Mucosa of rectum (tissue), 2 donors: ENCODE results near the gene DNAJB5.

Experiments
- H3K27ac ChIP-seq, 2 donors: one replicate each; pipeline ENCODE4 v1.7.0; 2013; ENCODE audit warnings: inconsistent platforms in 2 of 2, low read depth in 2 of 2, low read length in 2 of 2
- H3K27me3 ChIP-seq, 2 donors: one replicate each; pipeline ENCODE4 v1.7.0; 2013; ENCODE audit warnings: low read length in 2 of 2; ENCODE audit not compliant: control insufficient read depth in 2 of 2, insufficient read depth in 2 of 2
- H3K36me3 ChIP-seq, 2 donors: one replicate each; pipeline ENCODE4 v1.7.0; 2013; ENCODE audit warnings: low read length in 2 of 2; ENCODE audit not compliant: control insufficient read depth in 2 of 2, insufficient read depth in 2 of 2
- H3K4me1 ChIP-seq, 2 donors: one replicate each; pipeline ENCODE4 v1.7.0; 2013; ENCODE audit warnings: low read length in 2 of 2, mild to moderate bottlenecking in 1 of 2; ENCODE audit not compliant: control insufficient read depth in 2 of 2, insufficient read depth in 2 of 2
- H3K4me3 ChIP-seq, 2 donors: one replicate each; pipeline ENCODE4 v1.7.0; 2013; ENCODE audit warnings: low read length in 2 of 2
- H3K9ac ChIP-seq, 2 donors: one replicate each; pipeline ENCODE4 v1.7.0; 2013; ENCODE audit warnings: low read length in 2 of 2, low read depth in 1 of 2, mild to moderate bottlenecking in 1 of 2
- H3K9me3 ChIP-seq, 2 donors: one replicate each; pipeline ENCODE4 v1.7.0; 2013; ENCODE audit warnings: low read length in 2 of 2; ENCODE audit not compliant: control insufficient read depth in 2 of 2
- donor health status: healthy.
- donor health status: Normal muscosa, but diverticular disease.

DNAJB5 gene

DNA sequence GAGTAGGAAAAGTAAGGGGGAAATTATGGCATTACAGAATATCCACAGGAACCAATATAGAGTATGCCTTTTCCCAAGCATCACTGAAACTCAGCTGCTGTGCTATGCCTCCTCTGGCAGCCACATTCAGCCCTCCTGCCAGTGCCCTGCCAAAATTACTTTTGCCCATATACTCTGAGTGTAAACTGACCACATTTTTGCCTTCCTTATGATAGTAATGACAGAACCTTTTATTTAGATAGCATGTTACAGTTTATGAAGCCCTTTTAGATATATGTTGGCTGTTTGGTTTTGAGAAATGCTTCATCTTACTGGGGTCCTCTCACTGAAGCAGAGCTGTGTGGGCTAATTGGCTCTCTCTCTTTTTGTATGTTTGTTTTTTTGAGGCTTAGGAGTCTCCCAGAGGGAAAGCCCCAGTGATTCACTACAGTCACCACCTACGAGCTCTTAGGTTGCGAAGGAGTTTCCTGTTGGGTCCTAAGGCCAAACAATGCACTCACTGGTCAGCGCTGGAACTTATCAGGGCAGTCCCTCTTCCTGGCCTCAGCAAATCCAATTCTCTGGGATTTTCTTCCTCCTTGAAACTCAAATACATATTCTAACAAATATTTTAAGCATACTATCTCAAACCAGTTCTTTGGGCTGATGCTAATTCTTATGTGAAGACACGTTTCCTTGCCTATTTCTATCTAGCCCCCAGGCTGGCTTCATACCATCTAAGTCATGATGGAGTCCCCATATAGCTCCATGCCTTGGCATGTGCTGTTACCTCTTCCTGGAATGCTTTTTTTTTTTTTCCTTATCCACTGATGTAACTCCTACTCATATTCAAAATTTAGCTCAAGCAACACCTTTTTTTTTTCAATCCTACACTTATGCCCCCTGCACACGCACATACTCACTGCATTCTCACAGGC, 27.7 kb upstream of the DNAJB5 start:
- Histone ChIP-seq H3K36me3 (no peaks in the 10 kb centered on the region), H3K27me3 (peaks cover 21% of the 10 kb centered on the region in 2 donors), H3K27ac (no peak overlapping the region), H3K4me3 (no peak overlapping the region), H3K4me1 (no peaks in the 10 kb centered on the region), H3K9me3 (no peaks in the 10 kb centered on the region), H3K9ac (no peak overlapping the region)

GRCh38 chr9:34962546-34962945, 27.0 kb upstream of the DNAJB5 start:
- Histone ChIP-seq H3K27me3 (peaks cover 15 to 16% of the 10 kb centered on the region in 2 donors), H3K4me3 (no peak overlapping the region), H3K9me3 (no peaks in the 10 kb centered on the region), H3K36me3 (no peaks in the 10 kb centered on the region), H3K4me1 (no peaks in the 10 kb centered on the region), H3K27ac (no peak overlapping the region), H3K9ac (no peak overlapping the region)

GRCh38 chr9:34963552-34963951, 26.0 kb upstream of the DNAJB5 start:
- H3K4me3 ChIP-seq, result no peak overlapping the region
- no peak overlapping the region for H3K27ac ChIP-seq
- H3K27me3 ChIP-seq, result peaks cover 11 to 15% of the 10 kb centered on the region in 2 donors
- H3K4me1 ChIP-seq, result no peaks in the 10 kb centered on the region
- H3K9ac ChIP-seq, result no peak overlapping the region
- H3K9me3 ChIP-seq, result no peaks in the 10 kb centered on the region
- no peaks in the 10 kb centered on the region for H3K36me3 ChIP-seq

- Histone ChIP-seq H3K27me3 (peaks cover 3 to 9% of the 10 kb centered on the region in 2 donors), H3K9me3 (no peaks in the 10 kb centered on the region), H3K4me3 (no peak overlapping the region), H3K4me1 (no peaks in the 10 kb centered on the region), H3K9ac (no peak overlapping the region), H3K27ac (no peak overlapping the region), H3K36me3 (no peaks in the 10 kb centered on the region)
These were observed 25.1 kb upstream of the DNAJB5 start for GRCh38 chr9:34964458-34964857.

- Histone ChIP-seq H3K9ac (no peak overlapping the region), H3K4me1 (no peaks in the 10 kb centered on the region), H3K27ac (no peak overlapping the region), H3K27me3 (peaks cover 0 to 2% of the 10 kb centered on the region in 2 donors), H3K9me3 (no peaks in the 10 kb centered on the region), H3K36me3 (no peaks in the 10 kb centered on the region), H3K4me3 (no peak overlapping the region)
These were observed 18.3 kb upstream of the DNAJB5 start for GRCh38 chr9:34971146-34971811.

GRCh38 chr9:34974664-34975063, 14.9 kb upstream of the DNAJB5 start:
- Histone ChIP-seq H3K4me1 (no peaks in the 10 kb centered on the region), H3K36me3 (no peaks in the 10 kb centered on the region), H3K27me3 (no peaks in the 10 kb centered on the region), H3K9ac (no peak overlapping the region), H3K4me3 (no peak overlapping the region), H3K27ac (no peak overlapping the region), H3K9me3 (no peaks in the 10 kb centered on the region)

DNA sequence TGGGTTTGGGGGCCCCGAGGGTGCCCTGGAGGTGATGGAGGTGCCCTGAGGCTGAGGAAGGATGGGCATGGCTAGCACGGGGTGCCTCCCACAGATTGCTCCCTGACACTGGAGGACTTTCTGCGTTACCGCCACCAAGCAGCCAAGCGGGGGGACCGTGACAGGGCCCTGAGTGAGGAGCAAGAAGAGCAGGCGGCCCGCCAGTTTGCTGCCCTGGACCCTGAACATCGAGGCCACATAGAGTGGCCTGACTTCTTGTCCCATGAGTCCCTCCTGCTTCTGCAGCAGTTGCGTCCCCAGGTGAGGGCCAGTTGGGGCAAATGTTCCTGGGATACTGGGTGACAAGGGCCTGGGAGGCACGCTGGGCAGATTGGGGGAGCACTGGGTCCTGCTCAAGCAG, 13.1 kb upstream of the DNAJB5 start:
- Histone ChIP-seq H3K9ac (no peak overlapping the region), H3K36me3 (no peaks in the 10 kb centered on the region), H3K4me3 (no peak overlapping the region), H3K27me3 (no peaks in the 10 kb centered on the region), H3K9me3 (no peaks in the 10 kb centered on the region), H3K27ac (no peak overlapping the region), H3K4me1 (no peaks in the 10 kb centered on the region)

GRCh38 chr9:34976992-34977391, 12.6 kb upstream of the DNAJB5 start:
- Histone ChIP-seq H3K36me3 (no peaks in the 10 kb centered on the region), H3K4me3 (no peak overlapping the region), H3K4me1 (no peaks in the 10 kb centered on the region)

GRCh38 chr9:34980181-34980761, 9.3 kb upstream of the DNAJB5 start:
- no peak overlapping the region for H3K27ac ChIP-seq
- H3K9ac ChIP-seq, result no peak overlapping the region
- no peak overlapping the region for H3K4me3 ChIP-seq
- H3K9me3 ChIP-seq, result no peaks in the 10 kb centered on the region
- H3K27me3 ChIP-seq, result no peaks in the 10 kb centered on the region
- no peaks in the 10 kb centered on the region for H3K36me3 ChIP-seq
- H3K4me1 ChIP-seq, result no peaks in the 10 kb centered on the region

More at GRCh38 chr9:34976992-34977391, 12.6 kb upstream of the DNAJB5 start:
- no peaks in the 10 kb centered on the region for H3K27me3 ChIP-seq
- H3K9ac ChIP-seq, result no peak overlapping the region
- H3K9me3 ChIP-seq, result no peaks in the 10 kb centered on the region
- H3K27ac ChIP-seq, result no peak overlapping the region

GRCh38 chr9:34982361-34982760, 7.2 kb upstream of the DNAJB5 start:
- Histone ChIP-seq H3K4me3 (no peak overlapping the region), H3K9me3 (no peaks in the 10 kb centered on the region), H3K27me3 (no peaks in the 10 kb centered on the region), H3K9ac (no peak overlapping the region), H3K36me3 (no peaks in the 10 kb centered on the region), H3K27ac (no peak overlapping the region), H3K4me1 (no peaks in the 10 kb centered on the region)
